GM23338 (cell line): ENCODE results near the gene RAB12. TPM values are rescaled to one million over a fixed set of nuclear protein-coding genes. Genes with fewer than 3 reads are reported as not detected.

Source experiments
- ATAC-seq: fragments of 200-7000 bp; cut with Tn5 transposase; 3 replicates; pipeline ENCODE4 v1.9.1; 2020
- DNase-seq: peaks from one replicate; pipeline ENCODE4 v3.0.0-alpha.2; 2015; ENCODE audit warnings: low spot score
- H2AFZ ChIP-seq: fragments of 200-600 bp; sonication (generic); 2 replicates; pipeline ENCODE4 v1.8.0; 2016; ENCODE audit warnings: antibody characterized with exemption, mild to moderate bottlenecking, moderate library complexity
- H3F3A ChIP-seq: fragments of 200-600 bp; sonication (generic); replicated peaks from 2 replicates; pipeline ENCODE4 v1.8.0; 2017; ENCODE audit warnings: antibody characterized with exemption, mixed run types, low read depth
- H3K27ac ChIP-seq: fragments of 200-600 bp; sonication (generic); 2 replicates; pipeline ENCODE4 v1.6.1; 2016; ENCODE audit warnings: low read depth
- H3K27me3 ChIP-seq: fragments of 200-600 bp; sonication (generic); 2 replicates; pipeline ENCODE4 v1.8.0; 2016; ENCODE audit warnings: mild to moderate bottlenecking, mixed run types, moderate library complexity; ENCODE audit not compliant: insufficient read depth
- H3K36me3 ChIP-seq: fragments of 200-600 bp; sonication (generic); 2 replicates; pipeline ENCODE4 v1.8.0; 2016; ENCODE audit warnings: mild to moderate bottlenecking; ENCODE audit not compliant: insufficient read depth
- H3K4me1 ChIP-seq: fragments of 200-600 bp; sonication (generic); 2 replicates; pipeline ENCODE4 v1.8.0; 2016; ENCODE audit warnings: mild to moderate bottlenecking, moderate library complexity; ENCODE audit not compliant: insufficient read depth
- H3K4me2 ChIP-seq: fragments of 200-600 bp; sonication (generic); 2 replicates; pipeline ENCODE4 v1.7.1; 2017; ENCODE audit warnings: mixed run types
- H3K4me3 ChIP-seq: fragments of 200-600 bp; sonication (generic); 2 replicates; pipeline ENCODE4 v1.6.1; 2016; ENCODE audit warnings: mixed run types
- H3K79me2 ChIP-seq: fragments of 200-600 bp; sonication (generic); replicated peaks from 2 replicates; pipeline ENCODE4 v1.8.0; 2017; ENCODE audit warnings: mild to moderate bottlenecking; ENCODE audit not compliant: insufficient read depth
- H3K9me2 ChIP-seq: fragments of 200-600 bp; sonication (generic); 2 replicates; pipeline ENCODE4 v1.8.0; 2017; ENCODE audit not compliant: insufficient read depth
- H4K20me1 ChIP-seq: fragments of 200-600 bp; sonication (generic); replicated peaks from 2 replicates; pipeline ENCODE4 v1.8.0; 2017; ENCODE audit warnings: mild to moderate bottlenecking; ENCODE audit not compliant: insufficient read depth
- H3K27ac Mint-ChIP-seq: 2 replicates; pipeline ENCODE4 v1.8.0; 2020; ENCODE audit warnings: inconsistent platforms, mild to moderate bottlenecking, moderate library complexity, mixed read lengths
- H3K27me3 Mint-ChIP-seq: 3 replicates; pipeline ENCODE4 v1.8.0; 2022; ENCODE audit warnings: low read depth, mild to moderate bottlenecking, moderate library complexity, mixed read lengths, inconsistent platforms; ENCODE audit not compliant: insufficient read depth, poor library complexity
- H3K36me3 Mint-ChIP-seq: 3 replicates; pipeline ENCODE4 v1.8.0; 2021; ENCODE audit warnings: low read depth, mild to moderate bottlenecking, inconsistent platforms, moderate library complexity, mixed read lengths
- H3K4me1 Mint-ChIP-seq: 3 replicates; pipeline ENCODE4 v1.8.0; 2020; ENCODE audit warnings: mild to moderate bottlenecking, inconsistent platforms, mixed read lengths
- H3K4me3 Mint-ChIP-seq: 3 replicates; pipeline ENCODE4 v1.8.0; 2021; ENCODE audit warnings: moderate library complexity, mild to moderate bottlenecking, inconsistent platforms, mixed read lengths
- H3K9me3 Mint-ChIP-seq: 3 replicates; pipeline ENCODE4 v1.8.0; 2020; ENCODE audit warnings: moderate library complexity, mild to moderate bottlenecking, inconsistent platforms, mixed read lengths
- EZH2 ChIP-seq: fragments of 200-600 bp; sonication (generic); IDR thresholded peaks from one replicate; pipeline ENCODE4 v1.8.0; 2017; ENCODE audit warnings: antibody characterized with exemption, mild to moderate bottlenecking, low read depth; ENCODE audit not compliant: unreplicated experiment
- EZH2phosphoT487 ChIP-seq: fragments of 200-600 bp; sonication (generic); IDR thresholded peaks from one replicate; pipeline ENCODE4 v1.8.1; 2018; ENCODE audit warnings: antibody characterized with exemption; ENCODE audit not compliant: unreplicated experiment
- NANOG ChIP-seq: IDR thresholded peaks from 2 replicates; pipeline ENCODE4 v1.6.1; 2016; ENCODE audit warnings: antibody characterized with exemption, borderline replicate concordance
- POLR2AphosphoS5 ChIP-seq: IDR thresholded peaks from 2 replicates; pipeline ENCODE4 v1.6.1; 2016; ENCODE audit warnings: antibody characterized with exemption, low read depth
- ZNF114 ChIP-seq: fragments of 250-450 bp; sonication (Bioruptor Pico); IDR thresholded peaks from 2 replicates; pipeline ENCODE4 v1.5.0; 2020; ENCODE audit warnings: mild to moderate bottlenecking, moderate library complexity
- ZNF331 ChIP-seq: fragments of 250-450 bp; sonication (Bioruptor Pico); IDR thresholded peaks from 2 replicates; pipeline ENCODE4 v1.5.0; 2020; ENCODE audit warnings: low read depth, mild to moderate bottlenecking, moderate library complexity
- polyA plus RNA-seq: library from polyadenylated mRNA; unstranded; fragments of >200 nt; fragmentation: Nextera tagmentation; extraction: Ambion mirVana; gene quantifications from 2 replicates; pipeline ENCODE4 v1.2.1, GENCODE V29; 2016
- total RNA-seq: library from RNA; depleted of rRNA; stranded (reverse); fragments of >200 nt; shearing (Covaris generic); gene quantifications from 2 replicates; pipeline ENCODE4 v1.2.3, GENCODE V29; 2014
- TF ChIP-seq, protein P1 (sequence below): IDR thresholded peaks from one replicate; pipeline ENCODE4 v1.6.1; 2018; ENCODE audit warnings: antibody characterized with exemption; ENCODE audit not compliant: unreplicated experiment
- TF ChIP-seq, protein P2 (sequence below): IDR thresholded peaks from 2 replicates; pipeline ENCODE4 v1.6.1; 2016; ENCODE audit warnings: antibody characterized with exemption
- TF ChIP-seq, protein P3 (sequence below): fragments of 250-450 bp; sonication (Bioruptor Pico); IDR thresholded peaks from 2 replicates; pipeline ENCODE4 v1.5.0; 2020; ENCODE audit warnings: mild to moderate bottlenecking, moderate library complexity

RAB12 gene
- total and polyA plus RNA-seq, 2 experiments from 2014 or later: 16.7 to 80.4 TPM

DNA sequence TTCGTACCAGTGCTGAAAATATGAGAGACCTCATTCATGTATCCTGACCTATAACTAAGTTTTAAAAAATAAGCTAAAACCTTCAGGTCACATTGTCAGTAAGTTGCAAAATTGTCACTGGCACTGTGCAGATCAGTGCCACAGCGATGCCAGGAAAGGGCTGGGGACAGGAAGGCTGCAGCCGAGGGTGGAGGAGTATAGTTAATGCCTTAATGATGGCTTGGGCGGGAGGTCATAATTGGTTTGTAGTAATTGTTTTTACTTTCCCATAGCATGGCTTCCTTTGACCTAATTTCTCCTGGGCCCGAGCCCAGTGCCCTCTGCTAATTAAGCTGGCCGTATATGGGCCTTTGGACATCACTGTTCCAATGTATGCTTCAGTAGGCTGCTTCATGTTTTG lies 47.2 kb upstream of the RAB12 start:
- Histone ChIP-seq H3K9me2 (no peaks in the 10 kb centered on the region), H3K27me3 (no peaks in the 10 kb centered on the region), H4K20me1 (no peaks in the 10 kb centered on the region), H2AFZ (peak overlapping the region; percentile 38; the same call in 1 of the 2 replicates), H3K27ac (no peak overlapping the region), H3F3A (no peaks in the 10 kb centered on the region), H3K4me2 (no peak overlapping the region), H3K36me3 (no peaks in the 10 kb centered on the region), H3K79me2 (no peaks in the 10 kb centered on the region), H3K4me3 (no peak overlapping the region), H3K4me1 (no peaks in the 10 kb centered on the region)
- ATAC-seq (no peak), DNase-seq (no peak)
- Mint-ChIP-seq H3K9me3 (no peaks in the 10 kb centered on the region; the same call in 2 of the 3 replicates), H3K4me1 (no peaks in the 10 kb centered on the region; the same call in 1 of the 3 replicates), H3K27me3 (peaks cover 2% of the 10 kb centered on the region), H3K27ac (no peak overlapping the region), H3K4me3 (no peak overlapping the region), H3K36me3 (peaks cover 5% of the 10 kb centered on the region; the same call in 1 of the 3 replicates)
- no peak for TF ChIP-seq ZNF114
- TF ChIP-seq EZH2: no peak
- no peak for TF ChIP-seq ZNF331 (CRISPR knock-in tag)
- TF ChIP-seq, protein P1, sequence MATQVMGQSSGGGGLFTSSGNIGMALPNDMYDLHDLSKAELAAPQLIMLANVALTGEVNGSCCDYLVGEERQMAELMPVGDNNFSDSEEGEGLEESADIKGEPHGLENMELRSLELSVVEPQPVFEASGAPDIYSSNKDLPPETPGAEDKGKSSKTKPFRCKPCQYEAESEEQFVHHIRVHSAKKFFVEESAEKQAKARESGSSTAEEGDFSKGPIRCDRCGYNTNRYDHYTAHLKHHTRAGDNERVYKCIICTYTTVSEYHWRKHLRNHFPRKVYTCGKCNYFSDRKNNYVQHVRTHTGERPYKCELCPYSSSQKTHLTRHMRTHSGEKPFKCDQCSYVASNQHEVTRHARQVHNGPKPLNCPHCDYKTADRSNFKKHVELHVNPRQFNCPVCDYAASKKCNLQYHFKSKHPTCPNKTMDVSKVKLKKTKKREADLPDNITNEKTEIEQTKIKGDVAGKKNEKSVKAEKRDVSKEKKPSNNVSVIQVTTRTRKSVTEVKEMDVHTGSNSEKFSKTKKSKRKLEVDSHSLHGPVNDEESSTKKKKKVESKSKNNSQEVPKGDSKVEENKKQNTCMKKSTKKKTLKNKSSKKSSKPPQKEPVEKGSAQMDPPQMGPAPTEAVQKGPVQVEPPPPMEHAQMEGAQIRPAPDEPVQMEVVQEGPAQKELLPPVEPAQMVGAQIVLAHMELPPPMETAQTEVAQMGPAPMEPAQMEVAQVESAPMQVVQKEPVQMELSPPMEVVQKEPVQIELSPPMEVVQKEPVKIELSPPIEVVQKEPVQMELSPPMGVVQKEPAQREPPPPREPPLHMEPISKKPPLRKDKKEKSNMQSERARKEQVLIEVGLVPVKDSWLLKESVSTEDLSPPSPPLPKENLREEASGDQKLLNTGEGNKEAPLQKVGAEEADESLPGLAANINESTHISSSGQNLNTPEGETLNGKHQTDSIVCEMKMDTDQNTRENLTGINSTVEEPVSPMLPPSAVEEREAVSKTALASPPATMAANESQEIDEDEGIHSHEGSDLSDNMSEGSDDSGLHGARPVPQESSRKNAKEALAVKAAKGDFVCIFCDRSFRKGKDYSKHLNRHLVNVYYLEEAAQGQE: no peak
- no peak for TF ChIP-seq EZH2phosphoT487
- TF ChIP-seq, protein P2, sequence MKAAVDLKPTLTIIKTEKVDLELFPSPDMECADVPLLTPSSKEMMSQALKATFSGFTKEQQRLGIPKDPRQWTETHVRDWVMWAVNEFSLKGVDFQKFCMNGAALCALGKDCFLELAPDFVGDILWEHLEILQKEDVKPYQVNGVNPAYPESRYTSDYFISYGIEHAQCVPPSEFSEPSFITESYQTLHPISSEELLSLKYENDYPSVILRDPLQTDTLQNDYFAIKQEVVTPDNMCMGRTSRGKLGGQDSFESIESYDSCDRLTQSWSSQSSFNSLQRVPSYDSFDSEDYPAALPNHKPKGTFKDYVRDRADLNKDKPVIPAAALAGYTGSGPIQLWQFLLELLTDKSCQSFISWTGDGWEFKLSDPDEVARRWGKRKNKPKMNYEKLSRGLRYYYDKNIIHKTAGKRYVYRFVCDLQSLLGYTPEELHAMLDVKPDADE: no peak

GRCh38 chr18:8562919-8563318 lies 46.3 kb upstream of the RAB12 start:
- no peak overlapping the region for H3K4me3 Mint-ChIP-seq

More at GRCh38 chr18:8562919-8563318, 46.3 kb upstream of the RAB12 start:
- Histone ChIP-seq H3K79me2 (no peaks in the 10 kb centered on the region), H3K27me3 (no peaks in the 10 kb centered on the region), H3K4me3 (no peak overlapping the region), H3K36me3 (no peaks in the 10 kb centered on the region), H2AFZ (peak overlapping the region; percentile 38; the same call in 1 of the 2 replicates), H3K4me1 (no peaks in the 10 kb centered on the region), H3K9me2 (no peaks in the 10 kb centered on the region), H3K27ac (no peak overlapping the region), H3F3A (no peaks in the 10 kb centered on the region), H4K20me1 (no peaks in the 10 kb centered on the region), H3K4me2 (no peak overlapping the region)
- ATAC-seq (no peak), DNase-seq (no peak)
- peaks cover 2% of the 10 kb centered on the region for H3K27me3 Mint-ChIP-seq
- H3K9me3 Mint-ChIP-seq: no peaks in the 10 kb centered on the region; the same call in 2 of the 3 replicates
- no peak overlapping the region for H3K27ac Mint-ChIP-seq
- peaks cover 5% of the 10 kb centered on the region; the same call in 1 of the 3 replicates for H3K36me3 Mint-ChIP-seq
- TF ChIP-seq EZH2 (no peak), NANOG (no peak), POLR2AphosphoS5 (no peak), ZNF331 (CRISPR knock-in tag) (no peak)
- TF ChIP-seq, protein P3, sequence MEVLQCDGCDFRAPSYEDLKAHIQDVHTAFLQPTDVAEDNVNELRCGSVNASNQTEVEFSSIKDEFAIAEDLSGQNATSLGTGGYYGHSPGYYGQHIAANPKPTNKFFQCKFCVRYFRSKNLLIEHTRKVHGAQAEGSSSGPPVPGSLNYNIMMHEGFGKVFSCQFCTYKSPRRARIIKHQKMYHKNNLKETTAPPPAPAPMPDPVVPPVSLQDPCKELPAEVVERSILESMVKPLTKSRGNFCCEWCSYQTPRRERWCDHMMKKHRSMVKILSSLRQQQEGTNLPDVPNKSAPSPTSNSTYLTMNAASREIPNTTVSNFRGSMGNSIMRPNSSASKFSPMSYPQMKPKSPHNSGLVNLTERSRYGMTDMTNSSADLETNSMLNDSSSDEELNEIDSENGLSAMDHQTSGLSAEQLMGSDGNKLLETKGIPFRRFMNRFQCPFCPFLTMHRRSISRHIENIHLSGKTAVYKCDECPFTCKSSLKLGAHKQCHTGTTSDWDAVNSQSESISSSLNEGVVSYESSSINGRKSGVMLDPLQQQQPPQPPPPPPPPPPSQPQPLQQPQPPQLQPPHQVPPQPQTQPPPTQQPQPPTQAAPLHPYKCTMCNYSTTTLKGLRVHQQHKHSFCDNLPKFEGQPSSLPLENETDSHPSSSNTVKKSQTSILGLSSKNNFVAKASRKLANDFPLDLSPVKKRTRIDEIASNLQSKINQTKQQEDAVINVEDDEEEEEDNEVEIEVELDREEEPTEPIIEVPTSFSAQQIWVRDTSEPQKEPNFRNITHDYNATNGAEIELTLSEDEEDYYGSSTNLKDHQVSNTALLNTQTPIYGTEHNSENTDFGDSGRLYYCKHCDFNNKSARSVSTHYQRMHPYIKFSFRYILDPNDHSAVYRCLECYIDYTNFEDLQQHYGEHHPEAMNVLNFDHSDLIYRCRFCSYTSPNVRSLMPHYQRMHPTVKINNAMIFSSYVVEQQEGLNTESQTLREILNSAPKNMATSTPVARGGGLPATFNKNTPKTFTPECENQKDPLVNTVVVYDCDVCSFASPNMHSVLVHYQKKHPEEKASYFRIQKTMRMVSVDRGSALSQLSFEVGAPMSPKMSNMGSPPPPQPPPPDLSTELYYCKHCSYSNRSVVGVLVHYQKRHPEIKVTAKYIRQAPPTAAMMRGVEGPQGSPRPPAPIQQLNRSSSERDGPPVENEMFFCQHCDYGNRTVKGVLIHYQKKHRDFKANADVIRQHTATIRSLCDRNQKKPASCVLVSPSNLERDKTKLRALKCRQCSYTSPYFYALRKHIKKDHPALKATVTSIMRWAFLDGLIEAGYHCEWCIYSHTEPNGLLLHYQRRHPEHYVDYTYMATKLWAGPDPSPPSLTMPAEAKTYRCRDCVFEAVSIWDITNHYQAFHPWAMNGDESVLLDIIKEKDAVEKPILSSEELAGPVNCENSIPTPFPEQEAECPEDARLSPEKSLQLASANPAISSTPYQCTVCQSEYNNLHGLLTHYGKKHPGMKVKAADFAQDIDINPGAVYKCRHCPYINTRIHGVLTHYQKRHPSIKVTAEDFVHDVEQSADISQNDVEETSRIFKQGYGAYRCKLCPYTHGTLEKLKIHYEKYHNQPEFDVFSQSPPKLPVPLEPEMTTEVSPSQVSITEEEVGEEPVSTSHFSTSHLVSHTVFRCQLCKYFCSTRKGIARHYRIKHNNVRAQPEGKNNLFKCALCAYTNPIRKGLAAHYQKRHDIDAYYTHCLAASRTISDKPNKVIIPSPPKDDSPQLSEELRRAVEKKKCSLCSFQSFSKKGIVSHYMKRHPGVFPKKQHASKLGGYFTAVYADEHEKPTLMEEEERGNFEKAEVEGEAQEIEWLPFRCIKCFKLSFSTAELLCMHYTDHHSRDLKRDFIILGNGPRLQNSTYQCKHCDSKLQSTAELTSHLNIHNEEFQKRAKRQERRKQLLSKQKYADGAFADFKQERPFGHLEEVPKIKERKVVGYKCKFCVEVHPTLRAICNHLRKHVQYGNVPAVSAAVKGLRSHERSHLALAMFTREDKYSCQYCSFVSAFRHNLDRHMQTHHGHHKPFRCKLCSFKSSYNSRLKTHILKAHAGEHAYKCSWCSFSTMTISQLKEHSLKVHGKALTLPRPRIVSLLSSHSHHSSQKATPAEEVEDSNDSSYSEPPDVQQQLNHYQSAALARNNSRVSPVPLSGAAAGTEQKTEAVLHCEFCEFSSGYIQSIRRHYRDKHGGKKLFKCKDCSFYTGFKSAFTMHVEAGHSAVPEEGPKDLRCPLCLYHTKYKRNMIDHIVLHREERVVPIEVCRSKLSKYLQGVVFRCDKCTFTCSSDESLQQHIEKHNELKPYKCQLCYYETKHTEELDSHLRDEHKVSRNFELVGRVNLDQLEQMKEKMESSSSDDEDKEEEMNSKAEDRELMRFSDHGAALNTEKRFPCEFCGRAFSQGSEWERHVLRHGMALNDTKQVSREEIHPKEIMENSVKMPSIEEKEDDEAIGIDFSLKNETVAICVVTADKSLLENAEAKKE (CRISPR knock-in tag): no peak
- no peaks in the 10 kb centered on the region; the same call in 1 of the 3 replicates for H3K4me1 Mint-ChIP-seq
